Measurements from ENCODE around the gene FAM78A. TPM values are rescaled to one million over a fixed set of nuclear protein-coding genes. Genes with fewer than 3 reads are reported as not detected.

Gene FAM78A
- total and polyA plus RNA-seq, 2 of the 8 experiments (the other 6 are each of a cell fraction or from before 2014, with no cell fraction given): 3.1 TPM

DNA sequence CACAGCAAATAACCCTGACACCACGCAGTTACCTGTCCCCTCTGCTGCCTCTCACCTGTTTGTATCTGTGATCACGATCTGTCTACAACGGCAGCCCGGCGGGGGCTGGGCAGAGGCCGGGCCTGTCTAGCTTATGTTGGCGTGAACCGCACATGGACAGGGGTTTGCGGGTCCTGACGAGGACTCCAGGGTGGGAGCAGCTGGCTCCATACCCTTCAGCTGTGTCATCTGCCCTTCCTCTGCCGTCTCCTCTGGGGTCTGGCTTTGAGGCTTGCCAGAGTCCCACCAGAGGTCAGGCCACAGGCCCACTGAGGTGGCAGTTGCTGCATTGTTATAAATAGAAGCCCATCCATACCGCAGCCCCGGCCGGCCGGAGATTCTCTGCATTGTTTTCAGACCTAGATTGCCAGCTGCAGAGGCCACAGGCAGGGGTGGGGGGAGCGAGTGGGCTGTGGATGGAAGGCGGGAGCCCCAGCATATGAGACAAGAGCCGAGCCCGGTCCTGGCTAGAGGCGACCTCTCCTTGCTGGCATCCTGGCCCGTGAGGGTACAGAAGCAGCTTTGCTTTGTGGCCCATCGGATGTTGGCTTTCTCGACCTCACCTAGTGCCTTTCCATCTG lies 37.8 kb downstream of the FAM78A start:
- Histone ChIP-seq H3K18ac (ENCODE audit: extremely low read depth, low read length) (peak overlapping the region; percentile 72), H3K4me1 (replicated peaks in 1 of 4; ENCODE audit: control insufficient read depth in 3 of 4, insufficient read depth in 4 of 4, low read length in 3 of 4) (peaks cover 0 to 20% (median 16%) of the 10 kb centered on the region in 4 experiments; a peak in 6 of 7 replicates), H2AFZ (ENCODE audit: low read length) (peak overlapping the region; percentile 7; the same call in 1 of the 2 replicates), H3K27me3 (replicated peaks in 1 of 4; ENCODE audit: control insufficient read depth in 3 of 4, extremely low read depth in 1 of 4, insufficient read depth in 3 of 4, low read length in 3 of 4) (no peaks in the 10 kb centered on the region), H2BK12ac (ENCODE audit: low read depth, low read length) (peak overlapping the region; percentile 94; the same call in 1 of the 2 replicates), H3K9me3 (ENCODE audit: insufficient read depth in 2 of 2, low read depth in 1 of 2, low read length in 1 of 2) (peaks cover 0 to 5% of the 10 kb centered on the region in 2 experiments; a peak in 1 of 4 replicates), H2BK120ac (replicated peaks; ENCODE audit: low read depth, low read length) (no peak overlapping the region), H3K4me2 (ENCODE audit: insufficient read depth in 1 of 2, low read depth in 2 of 2, low read length in 2 of 2) (peak overlapping the region in 1 of 2 experiments; percentile 15; a peak in 3 of 4 replicates), H2BK15ac (ENCODE audit: low read length) (peak overlapping the region; percentile 47; the same call in 1 of the 2 replicates), H4K91ac (replicated peaks; ENCODE audit: insufficient read length, low read length) (peak overlapping the region; percentile 55), H3K27ac (ENCODE audit: low read depth, low read length) (no peak overlapping the region), H3K4me3 (ENCODE audit: extremely low read depth in 1 of 4, insufficient read depth in 2 of 4, low read depth in 3 of 4, low read length in 4 of 4) (no peak overlapping the region), H3K9ac (replicated peaks in 1 of 4; ENCODE audit: extremely low read depth in 1 of 4, low read depth in 3 of 4, low read length in 3 of 4) (no peak overlapping the region), H3K14ac (ENCODE audit: insufficient read length) (no peak overlapping the region), H3K36me3 (ENCODE audit: control insufficient read depth in 2 of 4, insufficient read depth in 4 of 4, low read length in 3 of 4) (peaks cover 0 to 12% (median 9%) of the 10 kb centered on the region in 4 experiments; a peak in 4 of 8 replicates), H3K4ac (replicated peaks; ENCODE audit: insufficient read length, low read depth, low read length) (no peak overlapping the region), H2BK20ac (ENCODE audit: low read length) (peak overlapping the region; percentile 63; the same call in 1 of the 2 replicates), H4K5ac (ENCODE audit: insufficient read length, low read depth, low read length) (no peak overlapping the region), H4K20me1 (replicated peaks in 1 of 2; ENCODE audit: control insufficient read depth in 1 of 2, insufficient read depth in 2 of 2, low read length in 2 of 2) (no peaks in the 10 kb centered on the region), H4K8ac (ENCODE audit: extremely low read depth, insufficient read depth, low read length) (no peak overlapping the region), H3K56ac (replicated peaks; ENCODE audit: insufficient read length, low read depth, low read length) (no peak overlapping the region), H2BK5ac (ENCODE audit: low read depth, low read length) (peak overlapping the region; percentile 4; the same call in 1 of the 2 replicates), H3K79me2 (ENCODE audit: control insufficient read depth in 1 of 2, insufficient read depth in 2 of 2, low read length in 2 of 2) (no peaks in the 10 kb centered on the region), H3K23ac (ENCODE audit: insufficient read length) (no peak overlapping the region), H3K23me2 (ENCODE audit: low read depth, low read length) (no peaks in the 10 kb centered on the region), H3K79me1 (ENCODE audit: low read depth, low read length) (no peaks in the 10 kb centered on the region), H2AK5ac (ENCODE audit: low read depth, low read length) (no peak overlapping the region)
- TF ChIP-seq TBP (IDR thresholded peaks at IDR 0.05; ENCODE audit: low read depth, low read length): no peak
- no peak for FAIRE-seq
- 77% methylated on average over 22 of the region's 23 CpGs; no CpG with 5 or more reads in 1 of the 2 experiments for WGBS, 2 experiments (ENCODE audit: extremely low coverage in 1 of 2, insufficient coverage in 1 of 2, insufficient read length in 1 of 2, insufficient replicate concordance in 2 of 2, low coverage in 1 of 2, low lambda C conversion rate in 2 of 2, missing lambda C conversion rate in 1 of 2)
- ChIA-PET CTCF (ENCODE audit: partially characterized antibody) (interaction anchor here (0.8 to 2.8 kb wide), 3 partner anchors 58 to 142 kb away, joined by 3 to 17 read pairs (median 3); no protein-coding TSS in a partner anchor), POLR2A (ENCODE audit: partially characterized antibody) (interaction anchor here (1.3 to 4.3 kb wide), 5 partner anchors 11 to 37 kb away, joined by 3 to 18 read pairs (median 3); no protein-coding TSS in a partner anchor)
- DNase-seq (ENCODE audit: low read depth in 1 of 2, low spot score in 2 of 2): no peak

All from H1 (cell line).